AG10803 (cell line): Measurements from ENCODE around the gene FBXO10.

Source experiments
- DNase-seq: peaks from one replicate; pipeline ENCODE4 v3.0.0; 2010; ENCODE audit warnings: low read depth
- H3K4me3 ChIP-seq: 2 replicates; pipeline ENCODE4 v1.5.1; 2011; ENCODE audit warnings: mild to moderate bottlenecking, low read length, control low read depth
- CTCF ChIP-seq: conservative IDR thresholded peaks from 2 replicates; pipeline ENCODE4 v1.5.1; 2011; ENCODE audit warnings: mild to moderate bottlenecking, low read length, control low read depth, inconsistent platforms

FBXO10 gene

GRCh38 chr9:37466037-37466709, 110.0 kb downstream of the FBXO10 start:
- DNase-seq = peak; percentile 77
- peak overlapping the region; percentile 99 for H3K4me3 ChIP-seq
- no peak for TF ChIP-seq CTCF

- no peak for TF ChIP-seq CTCF
- peak; percentile 100 for DNase-seq
- peak within 1 kb of the TSS; percentile 99 for H3K4me3 ChIP-seq
Observed at GRCh38 chr9:37465249-37466036, 110.7 kb downstream of the FBXO10 start, which contains the start of gene ZBTB5. Gene ZBTB5, minus strand, starts transcription at chr9:37465450. Its CDS starts 22,899 bp downstream, at chr9:37442551.

GRCh38 chr9:37464426-37465248, 111.5 kb downstream of the FBXO10 start:
- H3K4me3 ChIP-seq = peak overlapping the region; percentile 99
- TF ChIP-seq CTCF = no peak
- peak; percentile 67 for DNase-seq

- peak overlapping the region; percentile 99 for H3K4me3 ChIP-seq
- no peak for DNase-seq
- TF ChIP-seq CTCF = no peak
Observed at GRCh38 chr9:37464006-37464405, 112.2 kb downstream of the FBXO10 start.
